Hematopoietic multipotent progenitor cell (in vitro differentiated cells): Measurements from ENCODE around the gene GPATCH1. TPM values are rescaled to one million over a fixed set of nuclear protein-coding genes. Genes with fewer than 3 reads are reported as not detected.

Experiments
- DNase-seq, 3 donors: peaks; one replicate each; pipeline ENCODE4 v3.0.0-alpha.2; 2011 to 2015; ENCODE audit warnings: low read depth in 2 of 3, low spot score in 2 of 3
- total RNA-seq: library from RNA; depleted of rRNA; stranded (reverse); fragments of >200 nt; gene quantifications from one replicate; pipeline ENCODE4 v1.2.3, GENCODE V29; 2012

The GPATCH1 gene
- total RNA-seq, 1 donor, result 6.2 TPM

GRCh38 chr19:33062902-33063301 is 18.1 kb upstream of the GPATCH1 start:
- no peak for DNase-seq

- DNase-seq, result peak in 1 of 3 donors; percentile 17
Observed at GRCh38 chr19:33063356-33063752, 17.6 kb upstream of the GPATCH1 start.

- peak in 1 of 3 donors; percentile 9 for DNase-seq
Observed at GRCh38 chr19:33063753-33064457, 17.1 kb upstream of the GPATCH1 start.

GRCh38 chr19:33064458-33064791 is 16.6 kb upstream of the GPATCH1 start:
- no peak for DNase-seq

GRCh38 chr19:33064792-33065550 is 16.0 kb upstream of the GPATCH1 start, which contains the start of gene RHPN2:
TSS of gene RHPN2 (minus strand) at chr19:33064888. CDS start at chr19:33064852, 36 bp downstream.
- DNase-seq, result peak in 2 of 3 donors; percentile 32 to 37

- DNase-seq, result no peak
Observed at GRCh38 chr19:33066543-33066942, 14.4 kb upstream of the GPATCH1 start.

GRCh38 chr19:33067121-33067520 is 13.9 kb upstream of the GPATCH1 start:
- DNase-seq, result no peak

- no peak for DNase-seq
Observed at GRCh38 chr19:33071887-33072286, 9.1 kb upstream of the GPATCH1 start.

- no peak for DNase-seq
Observed at GRCh38 chr19:33075519-33075918, 5.5 kb upstream of the GPATCH1 start.

- no peak for DNase-seq
Observed at GRCh38 chr19:33085570-33086128, 4.7 kb downstream of the GPATCH1 start.

GRCh38 chr19:33086955-33087354 is 6.0 kb downstream of the GPATCH1 start:
- no peak for DNase-seq

GRCh38 chr19:33089010-33089409 is 8.0 kb downstream of the GPATCH1 start:
- DNase-seq, result no peak

GRCh38 chr19:33090179-33090578 is 9.2 kb downstream of the GPATCH1 start:
- DNase-seq, result no peak

GRCh38 chr19:33093420-33094210 is 12.6 kb downstream of the GPATCH1 start:
- DNase-seq, result no peak

GRCh38 chr19:33094436-33095067 is 13.6 kb downstream of the GPATCH1 start:
- DNase-seq, result no peak

- DNase-seq, result no peak
Observed at GRCh38 chr19:33096005-33096404, 15.0 kb downstream of the GPATCH1 start.

- DNase-seq, result no peak
Observed at GRCh38 chr19:33098055-33098534, 17.1 kb downstream of the GPATCH1 start.

- DNase-seq, result no peak
Observed at GRCh38 chr19:33100894-33101644, 20.1 kb downstream of the GPATCH1 start.

- no peak for DNase-seq
Observed at GRCh38 chr19:33102893-33103292, 21.9 kb downstream of the GPATCH1 start.

GRCh38 chr19:33108161-33108560 is 27.2 kb downstream of the GPATCH1 start:
- no peak for DNase-seq
